ENCODE measurements around the gene SSBP4. TPM values are rescaled to one million over a fixed set of nuclear protein-coding genes. Genes with fewer than 3 reads are reported as not detected.

The SSBP4 gene
- total and polyA plus RNA-seq, 2 of the 8 experiments (the other 6 are each of a cell fraction or from before 2014, with no cell fraction given) = 26.4 to 33.7 TPM

DNA sequence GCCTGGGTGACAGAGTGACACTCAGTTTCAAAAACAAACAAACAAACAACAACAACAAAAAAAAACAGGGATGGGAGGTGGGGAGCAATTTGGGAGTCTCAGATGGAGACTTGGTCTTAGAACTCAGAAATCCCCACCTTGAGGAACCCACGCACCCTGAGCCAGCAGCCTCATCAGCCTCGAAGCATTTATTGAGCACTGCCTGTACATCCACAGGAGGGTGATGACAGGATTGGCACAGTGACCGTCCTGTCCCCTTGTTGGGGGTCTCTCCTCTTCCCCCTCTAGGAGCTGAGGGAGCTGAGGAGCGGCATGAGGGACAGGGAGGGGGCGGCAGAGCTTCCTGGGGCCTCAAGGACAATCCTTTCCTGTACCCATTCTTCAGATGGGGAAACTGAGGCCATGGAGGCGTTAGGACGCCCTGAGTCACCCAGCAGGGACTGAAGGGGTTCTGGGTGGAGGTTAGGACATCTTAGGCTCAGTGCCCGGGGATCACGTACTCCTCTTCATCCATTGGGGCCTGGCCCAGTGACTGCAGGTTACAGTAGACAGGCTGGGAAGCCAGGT, 27.6 kb upstream of the SSBP4 start:
- Histone ChIP-seq H2AFZ (ENCODE audit: low read length) (no peak overlapping the region), H3K27me3 (replicated peaks in 1 of 4; ENCODE audit: control insufficient read depth in 3 of 4, extremely low read depth in 1 of 4, insufficient read depth in 3 of 4, low read length in 3 of 4) (peaks cover 0 to 23% (median 14%) of the 10 kb centered on the region in 4 experiments; a peak in 6 of 7 replicates), H3K14ac (ENCODE audit: insufficient read length) (no peak overlapping the region), H4K91ac (replicated peaks; ENCODE audit: insufficient read length, low read length) (no peak overlapping the region), H3K23ac (ENCODE audit: insufficient read length) (no peak overlapping the region), H3K27ac (ENCODE audit: low read depth, low read length) (no peak overlapping the region), H3K23me2 (ENCODE audit: low read depth, low read length) (peaks cover 2% of the 10 kb centered on the region; the same call in 1 of the 2 replicates), H3K36me3 (ENCODE audit: control insufficient read depth in 2 of 4, insufficient read depth in 4 of 4, low read length in 3 of 4) (no peaks in the 10 kb centered on the region), H3K9me3 (ENCODE audit: insufficient read depth in 2 of 2, low read depth in 1 of 2, low read length in 1 of 2) (no peaks in the 10 kb centered on the region), H3K79me1 (ENCODE audit: low read depth, low read length) (no peaks in the 10 kb centered on the region), H4K20me1 (replicated peaks in 1 of 2; ENCODE audit: control insufficient read depth in 1 of 2, insufficient read depth in 2 of 2, low read length in 2 of 2) (no peaks in the 10 kb centered on the region), H2BK15ac (ENCODE audit: low read length) (no peak overlapping the region), H4K5ac (ENCODE audit: insufficient read length, low read depth, low read length) (no peak overlapping the region), H3K4ac (replicated peaks; ENCODE audit: insufficient read length, low read depth, low read length) (no peak overlapping the region), H3K9ac (replicated peaks in 1 of 4; ENCODE audit: extremely low read depth in 1 of 4, low read depth in 3 of 4, low read length in 3 of 4) (no peak overlapping the region), H2AK5ac (ENCODE audit: low read depth, low read length) (no peak overlapping the region), H3K18ac (ENCODE audit: extremely low read depth, low read length) (no peak overlapping the region), H2BK20ac (ENCODE audit: low read length) (no peak overlapping the region), H3K4me1 (replicated peaks in 1 of 4; ENCODE audit: control insufficient read depth in 3 of 4, insufficient read depth in 4 of 4, low read length in 3 of 4) (peaks cover 0 to 6% (median 3%) of the 10 kb centered on the region in 4 experiments; a peak in 5 of 7 replicates), H3K4me3 (ENCODE audit: extremely low read depth in 1 of 4, insufficient read depth in 2 of 4, low read depth in 3 of 4, low read length in 4 of 4) (no peak overlapping the region), H4K8ac (ENCODE audit: extremely low read depth, insufficient read depth, low read length) (no peak overlapping the region), H3K4me2 (ENCODE audit: insufficient read depth in 1 of 2, low read depth in 2 of 2, low read length in 2 of 2) (no peak overlapping the region), H2BK120ac (replicated peaks; ENCODE audit: low read depth, low read length) (no peak overlapping the region), H3K56ac (replicated peaks; ENCODE audit: insufficient read length, low read depth, low read length) (no peak overlapping the region), H3K79me2 (ENCODE audit: control insufficient read depth in 1 of 2, insufficient read depth in 2 of 2, low read length in 2 of 2) (no peaks in the 10 kb centered on the region), H2BK5ac (ENCODE audit: low read depth, low read length) (no peak overlapping the region), H2BK12ac (ENCODE audit: low read depth, low read length) (no peak overlapping the region)
- ChIA-PET CTCF (ENCODE audit: partially characterized antibody) (interaction anchor here (0.9 to 10.4 kb wide), 7 partner anchors 10 to 142 kb away, joined by 3 to 177 read pairs (median 49); partner anchors contain the start of genes LRRC25 and SSBP4), POLR2A (ENCODE audit: partially characterized antibody) (interaction anchor here (1.3 to 1.5 kb wide), 3 partner anchors 31 to 198 kb away, joined by 3 to 6 read pairs (median 4); partner anchors contain the start of genes JUND and MPV17L2)
- FAIRE-seq (no peak), DNase-seq (ENCODE audit: low read depth in 1 of 2, low spot score in 2 of 2) (no peak)
- 86% methylated on average over 9 of the region's 9 CpGs; no CpG with 5 or more reads in 1 of the 2 experiments for WGBS, 2 experiments (ENCODE audit: extremely low coverage in 1 of 2, insufficient coverage in 1 of 2, insufficient read length in 1 of 2, insufficient replicate concordance in 2 of 2, low coverage in 1 of 2, low lambda C conversion rate in 2 of 2, missing lambda C conversion rate in 1 of 2)
- TF ChIP-seq TEAD4 (IDR thresholded peaks at IDR 0.05; ENCODE audit: low read depth, low read length) = no peak

Data from H1 (cell line).